NCI-H748 (cell line): ENCODE results near the gene BRPF1.
"Not testable (repeated sequence)": the region's sequence is repeated elsewhere in the genome, so short reads cannot be mapped to it uniquely, and the experiment has no call there.

Experiments used
- DNase-seq: peaks from one replicate; lab custom pipeline; 2025; ENCODE audit not compliant: unreplicated experiment; lab: John Stamatoyannopoulos, UW

The BRPF1 gene

DNA sequence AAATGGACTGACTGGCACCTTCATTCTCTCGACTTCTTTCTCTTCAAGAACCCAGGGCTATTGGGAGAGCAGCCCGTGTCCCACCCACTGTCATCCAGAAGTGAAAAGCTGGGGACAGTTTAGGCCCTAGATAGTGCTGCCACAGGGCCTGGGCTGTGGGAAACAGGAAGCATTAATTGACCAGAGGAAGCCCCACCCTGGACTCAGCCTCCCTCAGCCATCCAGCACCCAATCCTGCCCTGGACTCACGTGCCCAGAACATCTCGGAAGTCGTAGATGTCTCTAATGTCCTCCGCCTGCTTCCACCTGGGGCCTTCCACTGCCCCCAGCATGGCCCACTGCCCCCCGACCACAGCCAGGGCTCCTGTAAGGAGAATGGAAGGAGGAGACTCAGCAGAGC lies 35.9 kb downstream of the BRPF1 start:
- no peak for DNase-seq

DNA sequence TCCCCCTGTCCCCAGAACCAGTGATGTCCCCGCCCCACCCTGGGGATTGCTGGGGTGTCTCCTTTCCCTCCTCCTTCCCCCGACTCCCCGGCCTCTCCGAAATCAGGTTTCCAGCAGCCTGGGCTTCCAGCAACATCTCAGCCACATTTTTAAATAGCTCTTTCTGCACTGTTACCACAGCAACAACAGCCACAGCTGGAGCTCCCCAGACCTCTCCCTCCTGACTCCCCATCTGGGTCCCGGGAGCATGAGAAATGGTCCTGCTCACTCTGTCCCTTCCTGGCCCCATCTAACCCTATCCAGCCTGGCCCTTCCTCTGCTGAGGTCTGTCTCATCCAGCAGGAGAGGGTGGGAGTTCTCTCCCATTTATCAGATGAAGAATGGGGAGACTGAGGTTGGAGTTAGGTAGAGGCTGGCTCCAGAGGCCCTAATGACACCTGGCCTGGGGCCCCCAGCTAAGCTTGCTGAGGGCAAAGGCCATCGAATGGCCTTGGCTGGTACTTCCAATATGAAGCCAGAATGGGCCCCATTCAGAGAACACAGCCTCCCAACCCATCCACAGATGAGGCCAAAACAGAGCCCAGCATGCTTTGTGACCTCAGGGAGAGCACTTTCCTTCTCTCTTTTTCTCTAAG lies 36.7 kb downstream of the BRPF1 start:
- no peak for DNase-seq

DNA sequence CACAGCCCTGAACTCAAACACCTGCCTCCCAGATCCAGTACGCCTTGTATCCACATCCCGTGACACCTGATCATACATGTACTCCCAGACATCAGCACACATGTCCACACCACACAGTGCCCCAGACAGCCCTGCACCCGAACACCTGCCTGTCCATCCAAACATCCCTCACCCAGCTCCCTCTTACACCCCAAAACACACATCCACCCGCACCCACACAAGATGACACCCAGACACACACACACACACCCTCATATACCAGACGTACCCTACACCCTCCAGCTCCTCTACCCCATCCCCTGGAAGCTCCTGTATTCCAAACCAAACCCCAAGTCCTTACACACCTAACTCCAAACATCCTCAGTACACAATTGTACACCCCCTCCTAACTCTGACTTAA lies 37.5 kb downstream of the BRPF1 start:
- no peak for DNase-seq

DNA sequence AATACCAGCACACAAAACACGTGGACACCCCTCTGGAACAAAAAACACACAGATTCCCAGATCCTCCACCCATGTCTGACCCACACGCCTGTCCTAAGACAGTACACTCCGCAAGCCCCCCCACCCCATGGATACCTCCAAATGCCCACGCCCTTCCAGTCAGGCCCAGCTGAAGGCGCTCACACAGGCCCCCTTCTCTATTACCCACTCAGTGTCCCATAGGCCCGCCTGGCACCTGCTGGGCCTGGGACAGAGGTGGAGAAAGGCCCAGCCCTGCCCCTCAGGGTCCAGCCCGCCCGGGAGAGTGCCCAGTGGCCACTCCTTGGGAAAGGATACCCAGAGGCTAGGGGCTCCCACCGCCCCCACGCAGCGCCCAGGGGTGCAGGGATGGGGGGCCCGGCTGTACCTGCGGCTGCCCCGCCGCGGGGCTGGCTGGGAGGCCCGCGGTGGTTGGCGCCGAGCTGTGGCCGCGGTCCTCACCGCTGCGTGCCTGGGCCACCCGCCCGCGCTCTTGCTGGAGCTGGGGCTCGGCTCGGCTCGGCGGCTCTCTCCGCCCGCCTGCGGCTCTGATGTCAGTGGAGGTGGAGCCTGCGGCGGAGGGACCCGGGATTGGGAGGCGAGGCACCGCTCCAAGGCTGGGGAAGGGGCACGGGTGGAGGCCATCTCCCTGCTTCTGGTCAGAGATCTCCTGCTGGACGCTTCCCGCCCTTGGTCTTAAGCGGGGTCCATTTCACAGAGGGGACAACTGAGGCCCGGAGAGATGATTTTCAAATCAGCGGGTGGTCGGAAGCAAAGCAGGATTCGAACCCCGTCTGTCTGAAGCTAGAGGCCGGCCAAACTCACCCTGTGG lies 38.1 kb downstream of the BRPF1 start, which contains the start of gene CAMK1:
CAMK1 (minus strand) TSS at position 522 of the 850 bp plus-strand sequence. CDS start 2,198 bp downstream, outside the sequence.
- DNase-seq: peak; percentile 51

DNA sequence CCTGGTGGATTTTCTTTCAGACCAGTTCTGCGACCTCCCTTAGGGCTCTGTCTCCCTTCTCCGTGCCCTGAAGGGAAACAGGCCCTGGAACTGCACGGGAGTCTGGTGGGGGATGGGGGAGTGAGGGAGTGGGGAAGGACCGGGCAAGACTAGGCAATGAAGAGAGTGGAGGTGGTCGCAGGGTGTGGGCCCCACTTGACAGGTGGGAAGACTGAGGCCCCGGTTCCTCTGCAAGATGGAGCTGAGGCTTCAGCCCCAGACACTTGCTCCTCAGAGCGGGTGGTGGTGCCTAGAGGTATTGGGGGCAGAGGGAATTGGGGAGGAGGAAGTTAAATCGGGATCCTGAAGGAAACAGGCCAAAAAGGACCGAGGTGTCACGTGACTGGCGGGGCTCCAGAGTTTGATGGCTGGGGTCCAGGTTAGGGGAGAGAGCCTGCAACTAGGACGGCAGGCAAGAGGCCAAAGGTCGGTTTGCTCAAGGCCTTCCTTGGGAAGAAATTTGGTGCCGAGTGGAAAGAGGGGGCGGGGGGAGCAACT lies 38.8 kb downstream of the BRPF1 start:
- no peak for DNase-seq

DNA sequence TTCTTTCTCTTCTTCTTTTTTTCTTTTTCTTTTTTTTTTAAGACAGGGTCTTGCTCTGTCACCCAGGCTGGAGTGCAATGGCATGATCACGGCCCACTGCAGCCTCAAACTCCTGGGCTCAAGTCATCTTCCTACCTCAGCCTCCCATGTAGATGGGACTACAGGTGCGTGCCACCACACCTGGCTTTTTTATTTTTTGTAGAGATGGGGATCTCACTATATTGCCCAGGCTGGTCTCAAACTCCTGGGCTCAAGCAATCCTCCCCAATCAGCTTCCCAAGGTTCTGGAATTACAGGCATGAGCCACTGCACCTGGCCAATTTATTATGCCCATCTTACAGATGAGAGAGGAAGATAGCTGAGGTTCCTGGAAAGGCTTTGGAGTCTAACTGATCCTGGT lies 39.5 kb downstream of the BRPF1 start:
- DNase-seq: not testable (repeated sequence)

DNA sequence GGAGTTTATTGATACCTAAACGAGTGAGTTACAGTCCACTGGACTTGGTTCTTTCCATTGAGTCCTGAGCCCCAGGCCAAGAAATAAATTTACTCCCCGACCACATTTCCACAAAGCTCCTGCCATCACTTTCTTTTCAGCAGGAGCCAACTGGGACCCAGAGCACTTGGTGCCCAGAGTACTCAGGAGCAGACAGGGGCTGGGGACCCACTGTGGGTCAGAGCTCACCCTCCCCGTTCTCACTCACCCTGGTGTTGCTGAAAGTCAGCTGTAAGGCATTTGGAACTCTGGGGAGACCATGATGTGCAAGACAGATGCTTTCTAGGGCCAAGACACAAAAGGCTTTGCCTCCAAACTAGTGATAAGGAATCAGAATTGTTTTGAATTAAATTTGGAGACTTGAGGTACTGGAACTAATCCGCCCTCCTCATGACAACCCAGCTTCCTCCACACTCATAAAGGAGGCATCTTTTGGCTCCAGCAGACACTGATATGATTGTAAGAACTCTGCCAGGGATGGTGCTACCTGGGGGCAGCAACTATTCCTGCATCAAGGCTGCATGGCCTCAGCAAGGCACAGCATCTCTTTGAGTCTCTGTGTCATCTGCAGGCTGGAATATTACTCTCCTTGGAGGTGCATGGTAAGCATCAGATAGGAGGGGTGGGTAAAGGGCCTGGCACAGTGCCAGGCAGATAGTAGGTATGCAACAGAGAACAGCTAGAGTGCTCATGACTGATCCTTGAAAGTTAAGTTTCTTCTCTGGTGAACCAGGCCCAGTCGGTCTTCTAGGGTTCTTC lies 45.6 kb downstream of the BRPF1 start:
- DNase-seq: no peak

DNA sequence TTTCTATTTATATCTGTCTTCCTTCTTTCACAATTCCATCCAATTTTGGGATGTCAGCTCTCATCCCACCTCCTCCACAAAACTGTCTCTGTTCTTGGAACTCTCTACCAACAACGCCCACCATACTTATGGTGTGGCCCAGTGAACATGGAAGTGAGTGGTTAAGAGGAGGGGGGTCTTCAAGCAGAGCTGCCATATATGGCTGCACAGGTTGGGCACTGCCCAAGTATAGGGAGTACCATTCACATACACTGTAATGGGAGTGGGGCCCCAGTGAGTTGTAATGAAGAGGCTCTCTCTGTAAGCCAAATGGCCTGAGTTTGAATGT lies 46.1 kb downstream of the BRPF1 start:
- no peak for DNase-seq

DNA sequence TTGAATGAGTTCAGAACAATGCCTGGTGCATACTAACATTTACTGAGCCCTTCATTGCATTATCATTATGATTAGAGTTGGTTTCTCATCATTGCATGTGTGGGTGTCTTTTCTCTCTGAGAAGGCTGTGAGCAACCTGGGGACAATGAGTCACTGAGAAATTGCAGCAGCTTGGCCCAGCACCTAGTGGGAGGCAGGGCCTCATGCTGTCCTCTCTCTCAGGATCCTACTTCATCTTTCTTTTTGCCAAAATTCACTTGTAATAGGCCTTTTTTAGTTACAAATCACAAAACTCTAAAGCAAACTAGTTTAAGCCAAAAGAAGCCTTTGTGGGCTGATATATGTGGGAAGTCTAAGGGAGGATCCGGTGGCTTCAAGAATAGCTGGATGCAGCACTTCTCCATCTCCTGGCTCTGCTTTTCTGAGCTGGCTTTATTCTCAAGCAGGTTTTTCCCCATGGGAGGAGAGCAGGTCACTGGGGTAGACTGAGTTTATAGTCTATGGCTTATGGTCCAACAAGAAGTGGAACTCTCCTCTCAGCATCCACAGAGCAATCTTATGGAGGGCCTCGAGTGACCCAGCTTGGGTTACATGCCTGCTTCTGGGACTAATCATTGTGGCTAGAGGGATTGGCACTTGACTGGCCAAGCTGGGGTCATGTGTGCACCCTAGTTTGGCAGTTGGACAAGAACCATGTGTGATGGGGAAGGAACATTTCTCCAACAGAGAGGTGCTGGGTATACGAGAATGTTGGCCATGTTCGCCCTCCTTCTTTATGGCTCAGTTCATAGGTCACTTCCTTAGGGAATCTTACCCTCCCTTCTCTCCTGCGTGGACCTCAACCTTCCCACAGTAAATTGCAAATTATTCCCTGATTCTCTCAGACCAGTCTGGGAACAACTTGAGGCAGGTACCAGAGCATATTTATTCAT lies 46.9 kb downstream of the BRPF1 start:
- DNase-seq: no peak

DNA sequence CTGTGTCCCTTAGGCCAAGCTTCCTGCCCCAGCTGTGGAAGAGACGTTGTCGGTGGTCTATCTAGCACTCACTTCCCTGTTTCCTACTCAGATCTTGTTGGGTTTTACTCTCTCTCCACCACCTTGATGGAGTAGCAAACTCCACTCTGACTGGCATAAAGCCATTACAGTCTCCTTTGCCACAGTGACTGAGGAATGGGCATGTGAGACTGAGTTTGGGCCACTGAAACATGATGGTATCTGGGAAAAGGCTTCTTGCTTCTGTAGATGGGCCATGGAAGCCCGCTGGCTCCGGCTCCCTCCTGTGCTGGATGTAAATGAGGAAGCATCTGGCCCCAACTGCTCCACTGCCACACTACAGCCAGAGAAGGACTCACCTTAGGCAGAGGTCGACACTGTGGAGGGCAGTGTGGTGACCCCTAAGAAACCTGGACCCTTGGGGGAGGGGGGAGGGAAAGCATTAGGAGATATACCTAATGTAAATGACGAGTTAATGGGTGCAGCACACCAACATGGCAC lies 47.6 kb downstream of the BRPF1 start:
- no peak for DNase-seq

DNA sequence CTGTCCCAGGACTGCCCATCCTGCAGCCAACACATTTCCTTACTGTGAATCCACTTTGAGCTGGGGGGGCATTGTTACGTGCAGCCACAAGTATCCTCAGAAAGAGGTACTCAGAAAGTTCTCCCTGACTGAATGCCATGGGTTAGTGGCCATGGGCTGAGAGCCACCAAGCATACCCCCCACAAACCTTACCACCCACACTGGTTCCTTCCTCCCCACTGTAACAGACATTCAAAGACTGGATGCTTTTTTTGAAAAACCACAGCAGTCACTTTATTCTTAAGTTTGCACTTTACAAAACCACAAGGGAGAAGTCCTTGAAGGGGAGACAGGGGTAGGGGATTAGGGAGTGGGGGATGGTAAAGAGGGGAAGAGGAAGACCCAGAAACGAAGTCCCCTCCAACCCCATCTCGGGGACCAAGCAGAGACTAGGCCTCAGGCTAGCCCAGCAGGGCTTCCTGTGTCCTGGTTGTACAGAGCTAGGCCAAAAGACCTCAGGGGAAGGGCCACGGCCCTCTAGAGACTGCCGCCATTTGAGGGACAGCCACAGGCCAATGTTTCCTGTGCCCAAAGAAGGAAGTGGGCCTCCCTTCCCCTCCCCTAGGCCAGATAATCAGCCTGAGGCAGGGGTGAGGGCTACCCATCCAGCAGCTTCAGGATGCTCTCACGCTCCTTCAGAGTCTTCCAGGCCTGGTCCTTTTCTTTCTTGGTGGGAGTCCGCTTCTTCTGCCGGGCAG lies 48.4 kb downstream of the BRPF1 start:
- DNase-seq: no peak

DNA sequence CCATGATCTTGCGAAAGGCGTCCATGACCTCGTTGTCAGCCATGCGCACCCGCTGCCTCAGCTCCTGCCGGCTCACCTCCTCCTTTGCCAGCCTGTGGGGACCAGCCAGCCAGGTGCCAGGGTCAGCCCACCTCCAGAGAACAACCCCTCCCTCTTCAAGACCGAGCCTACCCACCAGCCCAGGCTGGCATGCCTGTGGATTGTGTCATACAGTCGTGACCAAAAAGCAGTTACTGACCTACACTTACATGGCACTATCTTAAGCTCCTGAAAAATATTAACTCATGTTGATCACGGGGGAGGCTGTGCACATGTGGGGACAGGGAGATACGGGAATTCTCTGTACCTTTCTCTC lies 48.9 kb downstream of the BRPF1 start:
- no peak for DNase-seq

DNA sequence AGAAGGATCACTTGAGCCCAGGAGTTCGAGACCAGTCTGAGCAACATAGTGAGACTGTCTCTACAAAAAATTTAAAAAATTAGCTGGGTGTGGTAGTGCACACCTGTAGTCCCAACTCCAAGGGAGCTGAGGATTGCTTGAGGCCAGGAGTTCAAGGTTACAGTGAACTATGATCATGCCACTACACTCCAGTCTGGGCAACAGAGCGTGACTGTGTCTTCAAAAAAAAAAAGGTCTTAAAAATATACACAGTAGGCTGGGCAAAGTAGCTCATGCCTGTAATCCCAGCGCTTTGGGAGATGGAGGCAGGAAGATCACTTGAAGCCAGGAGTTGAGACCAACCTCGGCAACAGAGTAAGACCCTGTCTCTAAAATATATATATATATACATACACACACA lies 49.4 kb downstream of the BRPF1 start:
- DNase-seq: no peak

DNA sequence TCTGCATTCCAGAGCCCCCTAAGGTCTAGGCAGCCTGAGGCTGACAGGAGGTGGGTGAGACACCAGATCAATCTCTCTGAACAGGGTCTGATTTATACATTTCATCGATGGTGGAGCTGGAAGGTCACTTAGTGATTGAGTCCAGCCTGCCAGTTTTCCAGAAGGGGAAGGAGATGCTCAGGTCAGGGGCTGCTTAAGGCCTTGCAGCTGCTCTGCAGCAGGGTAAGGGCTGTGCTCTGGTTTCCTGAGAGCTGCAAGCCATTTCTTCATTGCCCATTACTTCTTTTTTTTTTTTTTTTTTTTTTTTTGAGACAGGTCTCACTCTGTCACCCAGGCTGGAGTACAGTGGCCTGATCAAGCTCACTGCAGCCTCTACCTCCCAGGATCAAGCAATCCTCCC lies 50.0 kb downstream of the BRPF1 start:
- DNase-seq: no peak

DNA sequence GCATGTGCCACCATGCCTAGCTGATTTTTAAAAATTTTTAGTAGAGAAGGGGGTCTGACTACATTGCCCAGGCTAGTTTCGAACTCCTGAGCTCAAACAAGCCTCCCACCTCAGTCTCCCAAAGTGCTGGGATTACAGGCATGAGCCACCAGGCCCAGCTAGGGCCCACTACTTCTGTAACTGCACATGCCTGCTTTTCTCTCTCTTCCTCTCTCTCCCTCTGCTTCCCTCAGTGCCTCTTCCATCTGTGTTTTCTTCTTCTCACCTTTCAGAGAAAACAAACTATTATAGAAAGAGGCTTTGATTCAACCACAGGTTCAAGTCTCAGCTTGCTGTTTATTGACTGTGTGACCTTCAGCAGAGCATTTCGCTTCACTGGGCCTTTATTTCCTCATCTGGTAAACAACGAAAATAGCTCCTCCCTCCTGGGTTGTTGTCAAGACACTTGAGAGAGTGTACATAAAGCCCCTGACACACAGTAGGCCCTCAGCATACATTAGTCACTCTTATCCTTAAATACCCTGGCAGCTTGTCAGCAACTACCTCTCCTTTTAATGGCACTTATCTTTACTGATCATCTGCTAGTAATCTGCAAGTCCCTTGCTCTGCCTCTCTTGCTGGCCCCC lies 50.6 kb downstream of the BRPF1 start:
- no peak for DNase-seq

DNA sequence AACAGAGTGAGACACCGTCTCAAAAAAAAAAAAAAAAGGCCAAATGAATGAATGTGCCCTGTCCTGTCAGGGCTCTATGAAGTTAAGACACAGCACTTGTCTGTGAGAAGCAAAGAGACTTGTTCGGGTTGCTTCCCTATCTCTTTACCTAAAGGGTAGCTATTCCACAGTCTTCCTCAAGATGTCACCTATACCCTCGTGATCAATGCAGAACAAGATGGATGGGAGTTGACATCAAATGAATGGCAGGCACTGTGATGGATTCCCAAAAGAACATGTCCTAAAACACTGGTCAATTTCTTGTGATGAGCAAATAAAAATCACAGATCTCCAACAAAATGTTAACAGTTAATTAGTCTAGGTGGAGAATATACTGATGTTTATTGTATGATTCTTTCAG lies 51.2 kb downstream of the BRPF1 start:
- DNase-seq: no peak

DNA sequence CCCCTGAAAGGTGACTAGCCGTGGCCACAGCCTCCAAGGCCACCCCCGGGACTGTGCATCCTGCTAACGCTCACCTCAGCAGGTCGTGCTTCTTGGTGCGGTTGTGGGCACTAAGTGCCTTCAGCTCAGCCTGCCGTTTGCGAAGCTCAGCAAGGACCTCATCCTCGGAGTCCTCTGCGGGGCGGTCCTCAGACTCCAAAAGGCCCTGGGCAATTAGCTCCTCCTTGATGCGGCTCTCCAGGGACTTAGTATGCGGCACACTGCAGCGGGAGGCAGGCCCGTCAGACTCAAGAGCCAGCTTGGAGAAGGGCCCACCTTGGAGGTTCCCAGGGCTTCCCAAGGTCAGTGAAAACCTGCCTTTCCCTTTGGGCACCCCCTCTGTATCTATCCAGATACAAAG lies 52.4 kb downstream of the BRPF1 start:
- DNase-seq: no peak

DNA sequence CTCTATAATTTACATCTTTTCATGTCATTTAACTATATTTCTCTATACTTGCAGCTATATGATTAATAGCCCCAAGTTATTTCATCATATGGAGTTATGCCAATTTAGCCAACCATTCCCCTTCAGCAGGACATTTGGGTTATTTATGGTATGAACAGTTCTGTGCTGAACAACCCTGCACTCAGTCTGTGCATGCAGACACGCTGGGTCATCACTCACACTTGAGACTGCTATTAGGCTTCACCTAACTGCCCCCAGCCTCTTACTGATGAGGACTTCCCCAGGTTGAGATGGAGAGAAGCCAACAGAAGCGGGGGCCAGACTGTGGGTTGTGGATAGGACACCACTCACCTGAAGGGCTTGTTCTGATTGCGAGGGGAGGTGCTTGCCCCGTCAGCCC lies 53.4 kb downstream of the BRPF1 start:
- DNase-seq: no peak

DNA sequence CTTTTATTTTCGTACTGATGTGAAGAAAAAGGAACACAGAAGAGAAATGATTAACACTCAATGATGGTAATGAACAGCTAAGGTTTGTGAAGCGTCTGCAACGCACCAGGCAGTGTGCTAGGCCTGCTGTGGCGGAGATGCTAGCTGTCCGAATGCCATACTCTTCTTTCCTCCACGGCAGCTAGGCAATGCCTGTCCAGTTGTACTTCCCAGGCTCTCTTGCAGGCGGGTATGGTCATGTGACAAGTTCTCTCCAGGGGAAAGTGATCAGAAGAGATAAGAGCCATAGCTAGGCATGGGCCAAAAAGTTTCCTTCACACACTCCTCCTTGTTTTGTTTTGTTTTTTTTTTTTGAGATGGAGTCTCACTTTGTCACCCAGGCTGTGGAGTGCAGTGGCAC lies 54.1 kb downstream of the BRPF1 start:
- DNase-seq: no peak
